HG03280 (cell line): ENCODE results near the gene SPOCD1.

Experiments
- ATAC-seq: cut with Tn5 transposase; IDR thresholded peaks from one replicate; pipeline ENCODE4 v1.9.1; 2021; ENCODE audit warnings: mild to moderate bottlenecking, moderate library complexity; ENCODE audit not compliant: unreplicated experiment

The SPOCD1 gene

GRCh38 chr1:31815752-31816500 is at the start of gene SPOCD1:
TSS of gene SPOCD1 (minus strand) at chr1:31816022. CDS start at chr1:31815333, 689 bp downstream.
- ATAC-seq = no peak

GRCh38 chr1:31862071-31862470 is 46.2 kb upstream of the SPOCD1 start:
- ATAC-seq = no peak

GRCh38 chr1:31861346-31861745 is 45.5 kb upstream of the SPOCD1 start:
- no peak for ATAC-seq

GRCh38 chr1:31860581-31860980 is 44.8 kb upstream of the SPOCD1 start:
- no peak for ATAC-seq

GRCh38 chr1:31859719-31860118 is 43.9 kb upstream of the SPOCD1 start:
- no peak for ATAC-seq

GRCh38 chr1:31859044-31859443 is 43.2 kb upstream of the SPOCD1 start:
- ATAC-seq = no peak

- ATAC-seq = no peak
Measured at GRCh38 chr1:31857863-31858262, 42.0 kb upstream of the SPOCD1 start.

GRCh38 chr1:31856140-31856539 is 40.3 kb upstream of the SPOCD1 start:
- ATAC-seq = no peak

- no peak for ATAC-seq
Measured at GRCh38 chr1:31855038-31855845, 39.4 kb upstream of the SPOCD1 start.

GRCh38 chr1:31849653-31850052 is 33.8 kb upstream of the SPOCD1 start:
- no peak for ATAC-seq

- ATAC-seq = no peak
Measured at GRCh38 chr1:31848381-31848897, 32.6 kb upstream of the SPOCD1 start.

- ATAC-seq = no peak
Measured at GRCh38 chr1:31846484-31846883, 30.7 kb upstream of the SPOCD1 start.

- ATAC-seq = no peak
Measured at GRCh38 chr1:31843506-31843905, 27.7 kb upstream of the SPOCD1 start.

GRCh38 chr1:31839662-31840343 is 24.0 kb upstream of the SPOCD1 start:
- no peak for ATAC-seq

- no peak for ATAC-seq
Measured at GRCh38 chr1:31837451-31838158, 21.8 kb upstream of the SPOCD1 start.

- no peak for ATAC-seq
Measured at GRCh38 chr1:31836638-31837037, 20.8 kb upstream of the SPOCD1 start.

GRCh38 chr1:31835415-31835814 is 19.6 kb upstream of the SPOCD1 start:
- no peak for ATAC-seq

GRCh38 chr1:31834501-31834900 is 18.7 kb upstream of the SPOCD1 start:
- no peak for ATAC-seq

GRCh38 chr1:31831397-31832378 is 15.9 kb upstream of the SPOCD1 start:
- ATAC-seq = no peak

GRCh38 chr1:31830511-31830910 is 14.7 kb upstream of the SPOCD1 start:
- ATAC-seq = no peak
